Calu3 (cell line): ENCODE data around the gene ROBO4. TPM values are rescaled to one million over a fixed set of nuclear protein-coding genes. Genes with fewer than 3 reads are reported as not detected.

Experiments used
- BruUV-seq: library from RNA; stranded (reverse); fragments of 400-500 nt; replicated peaks from 2 replicates; lab custom pipeline; 2021; lab: Mats Ljungman, UMichigan
- CTCF ChIA-PET: fragments of 300-600 bp; sonication (Branson Sonifier 250); formaldehyde crosslinking; loops from one replicate; lab custom pipeline; 2022; ENCODE audit warnings: antibody characterized with exemption; lab: Charles Lee
- DNase-seq: peaks from one replicate; pipeline ENCODE4 v3.0.0; 2022
- H3K27ac Mint-ChIP-seq: one replicate; pipeline ENCODE4 v1.8.0; 2022; ENCODE audit warnings: mixed read lengths; ENCODE audit not compliant: unreplicated experiment
- H3K27me3 Mint-ChIP-seq: one replicate; pipeline ENCODE4 v1.8.0; 2022; ENCODE audit warnings: mixed read lengths; ENCODE audit not compliant: unreplicated experiment
- H3K36me3 Mint-ChIP-seq: one replicate; pipeline ENCODE4 v1.8.0; 2022; ENCODE audit warnings: mild to moderate bottlenecking, moderate library complexity, mixed read lengths; ENCODE audit not compliant: insufficient read depth, unreplicated experiment
- H3K4me1 Mint-ChIP-seq: one replicate; pipeline ENCODE4 v1.8.0; 2022; ENCODE audit warnings: mild to moderate bottlenecking, low read depth, mixed read lengths; ENCODE audit not compliant: unreplicated experiment
- H3K4me3 Mint-ChIP-seq: one replicate; pipeline ENCODE4 v1.8.0; 2022; ENCODE audit warnings: mild to moderate bottlenecking, low read depth, moderate library complexity, mixed read lengths; ENCODE audit not compliant: unreplicated experiment
- H3K9me3 Mint-ChIP-seq: one replicate; pipeline ENCODE4 v1.8.0; 2022; ENCODE audit warnings: low read depth, mixed read lengths; ENCODE audit not compliant: unreplicated experiment
- CTCF ChIP-seq: fragments of 200-600 bp; IDR thresholded peaks from one replicate; pipeline ENCODE4 v1.8.0; 2022; ENCODE audit warnings: antibody characterized with exemption; ENCODE audit not compliant: unreplicated experiment
- intact Hi-C: fragments of 100-400 bp; cut with micrococcal nuclease; formaldehyde crosslinking; loops from one replicate; pipeline ENCODE4 v1.10.0; 2022; ENCODE audit not compliant: unreplicated experiment
- total RNA-seq: library from RNA; stranded (reverse); gene quantifications from 2 replicates; pipeline ENCODE4 v1.2.3, GENCODE V29; 2022

Gene ROBO4
- total RNA-seq, 1 experiment from 2014 or later, result not detected

GRCh38 chr11:124841840-124842239 is 55.8 kb downstream of the ROBO4 start:
- no peak overlapping the region for H3K27ac Mint-ChIP-seq
- no peak for TF ChIP-seq CTCF
- H3K4me3 Mint-ChIP-seq, result no peak overlapping the region
- CTCF ChIA-PET, result no interaction called here
- DNase-seq, result no peak
- intact Hi-C loops, result no loop called here
- peaks cover 87% of the 10 kb centered on the region for H3K27me3 Mint-ChIP-seq
- no peaks in the 10 kb centered on the region for H3K36me3 Mint-ChIP-seq
- H3K9me3 Mint-ChIP-seq, result no peaks in the 10 kb centered on the region
- BruUV-seq, result no TSS peak
- no peaks in the 10 kb centered on the region for H3K4me1 Mint-ChIP-seq

- peaks cover 81% of the 10 kb centered on the region for H3K27me3 Mint-ChIP-seq
- no peak overlapping the region for H3K4me3 Mint-ChIP-seq
- no peak overlapping the region for H3K27ac Mint-ChIP-seq
- no peak for TF ChIP-seq CTCF
- no peak for DNase-seq
- H3K9me3 Mint-ChIP-seq, result no peaks in the 10 kb centered on the region
- H3K4me1 Mint-ChIP-seq, result no peaks in the 10 kb centered on the region
- no TSS peak for BruUV-seq
- CTCF ChIA-PET, result no interaction called here
- intact Hi-C loops, result no loop called here
- no peaks in the 10 kb centered on the region for H3K36me3 Mint-ChIP-seq
Measured at GRCh38 chr11:124841201-124841600, 56.5 kb downstream of the ROBO4 start.

GRCh38 chr11:124840666-124841065 is 57.0 kb downstream of the ROBO4 start:
- H3K36me3 Mint-ChIP-seq, result no peaks in the 10 kb centered on the region
- no peak for DNase-seq
- H3K9me3 Mint-ChIP-seq, result no peaks in the 10 kb centered on the region
- H3K27ac Mint-ChIP-seq, result no peak overlapping the region
- CTCF ChIA-PET, result no interaction called here
- H3K4me3 Mint-ChIP-seq, result no peak overlapping the region
- no peaks in the 10 kb centered on the region for H3K4me1 Mint-ChIP-seq
- intact Hi-C loops, result no loop called here
- no peak for TF ChIP-seq CTCF
- H3K27me3 Mint-ChIP-seq, result peaks cover 76% of the 10 kb centered on the region
- BruUV-seq, result no TSS peak

GRCh38 chr11:124839972-124840621 is 57.6 kb downstream of the ROBO4 start:
- no TSS peak for BruUV-seq
- CTCF ChIA-PET, result no interaction called here
- intact Hi-C loops, result no loop called here
- H3K9me3 Mint-ChIP-seq, result no peaks in the 10 kb centered on the region
- no peak for TF ChIP-seq CTCF
- H3K27ac Mint-ChIP-seq, result no peak overlapping the region
- no peak for DNase-seq
- H3K4me3 Mint-ChIP-seq, result peak overlapping the region; percentile 30
- H3K27me3 Mint-ChIP-seq, result peaks cover 70% of the 10 kb centered on the region
- H3K4me1 Mint-ChIP-seq, result no peaks in the 10 kb centered on the region
- H3K36me3 Mint-ChIP-seq, result no peaks in the 10 kb centered on the region
